Measurements from ENCODE around the gene RNF111.
"Not testable (repeated sequence)": the region's sequence is repeated elsewhere in the genome, so short reads cannot be mapped to it uniquely, and the experiment has no call there.

Gene RNF111

DNA sequence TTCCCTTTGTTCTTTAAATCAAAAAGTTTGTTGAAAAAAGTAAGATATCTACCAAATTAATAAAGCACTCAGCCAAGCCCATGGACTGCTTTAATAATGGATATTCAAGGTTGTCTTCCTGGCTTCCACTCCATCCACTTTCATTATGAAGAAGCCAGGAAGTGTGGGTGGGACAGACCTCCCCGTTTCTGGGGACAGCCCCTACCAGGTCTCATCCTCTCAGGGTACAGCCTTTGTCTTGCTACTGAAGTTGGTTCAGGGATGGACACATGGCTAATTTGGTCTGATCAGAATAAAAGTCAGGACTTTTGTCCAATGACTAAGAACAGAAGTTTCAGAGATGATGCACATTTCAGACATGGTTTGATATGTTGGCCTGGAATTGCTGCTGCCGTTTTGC, 150.1 kb downstream of the RNF111 start:
- H3K4me3 ChIP-seq (ENCODE audit: low read length) = no peak overlapping the region
- DNase-seq (ENCODE audit: low read depth) = no peak
- TF ChIP-seq, protein P1, sequence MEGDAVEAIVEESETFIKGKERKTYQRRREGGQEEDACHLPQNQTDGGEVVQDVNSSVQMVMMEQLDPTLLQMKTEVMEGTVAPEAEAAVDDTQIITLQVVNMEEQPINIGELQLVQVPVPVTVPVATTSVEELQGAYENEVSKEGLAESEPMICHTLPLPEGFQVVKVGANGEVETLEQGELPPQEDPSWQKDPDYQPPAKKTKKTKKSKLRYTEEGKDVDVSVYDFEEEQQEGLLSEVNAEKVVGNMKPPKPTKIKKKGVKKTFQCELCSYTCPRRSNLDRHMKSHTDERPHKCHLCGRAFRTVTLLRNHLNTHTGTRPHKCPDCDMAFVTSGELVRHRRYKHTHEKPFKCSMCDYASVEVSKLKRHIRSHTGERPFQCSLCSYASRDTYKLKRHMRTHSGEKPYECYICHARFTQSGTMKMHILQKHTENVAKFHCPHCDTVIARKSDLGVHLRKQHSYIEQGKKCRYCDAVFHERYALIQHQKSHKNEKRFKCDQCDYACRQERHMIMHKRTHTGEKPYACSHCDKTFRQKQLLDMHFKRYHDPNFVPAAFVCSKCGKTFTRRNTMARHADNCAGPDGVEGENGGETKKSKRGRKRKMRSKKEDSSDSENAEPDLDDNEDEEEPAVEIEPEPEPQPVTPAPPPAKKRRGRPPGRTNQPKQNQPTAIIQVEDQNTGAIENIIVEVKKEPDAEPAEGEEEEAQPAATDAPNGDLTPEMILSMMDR (conservative IDR thresholded peaks at IDR 0.05; ENCODE audit: low read length) = no peak

DNA sequence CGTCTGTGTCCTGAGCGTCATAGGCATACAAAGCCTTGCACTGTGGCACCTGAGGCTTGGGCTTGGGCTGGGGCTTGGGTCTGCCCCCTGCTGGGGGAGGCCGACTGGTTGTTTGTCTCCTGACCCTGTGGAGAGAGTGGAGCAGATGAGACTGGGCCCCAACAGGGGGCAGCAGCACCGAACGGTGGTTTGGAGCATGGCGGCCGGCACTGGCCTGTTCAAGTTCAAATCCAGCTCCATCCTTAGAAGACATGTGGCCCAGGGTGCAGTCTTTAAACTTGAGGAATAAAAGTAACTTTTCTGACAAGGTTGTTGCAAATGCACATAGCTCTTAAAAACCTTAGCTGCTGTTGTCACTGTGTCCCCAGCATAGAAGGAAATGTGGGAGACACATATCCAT, 150.8 kb downstream of the RNF111 start:
- TF ChIP-seq, protein P1 (conservative IDR thresholded peaks at IDR 0.05; ENCODE audit: low read length) = peak; percentile 44
- no peak overlapping the region for H3K4me3 ChIP-seq (ENCODE audit: low read length)
- DNase-seq (ENCODE audit: low read depth) = peak; percentile 24

DNA sequence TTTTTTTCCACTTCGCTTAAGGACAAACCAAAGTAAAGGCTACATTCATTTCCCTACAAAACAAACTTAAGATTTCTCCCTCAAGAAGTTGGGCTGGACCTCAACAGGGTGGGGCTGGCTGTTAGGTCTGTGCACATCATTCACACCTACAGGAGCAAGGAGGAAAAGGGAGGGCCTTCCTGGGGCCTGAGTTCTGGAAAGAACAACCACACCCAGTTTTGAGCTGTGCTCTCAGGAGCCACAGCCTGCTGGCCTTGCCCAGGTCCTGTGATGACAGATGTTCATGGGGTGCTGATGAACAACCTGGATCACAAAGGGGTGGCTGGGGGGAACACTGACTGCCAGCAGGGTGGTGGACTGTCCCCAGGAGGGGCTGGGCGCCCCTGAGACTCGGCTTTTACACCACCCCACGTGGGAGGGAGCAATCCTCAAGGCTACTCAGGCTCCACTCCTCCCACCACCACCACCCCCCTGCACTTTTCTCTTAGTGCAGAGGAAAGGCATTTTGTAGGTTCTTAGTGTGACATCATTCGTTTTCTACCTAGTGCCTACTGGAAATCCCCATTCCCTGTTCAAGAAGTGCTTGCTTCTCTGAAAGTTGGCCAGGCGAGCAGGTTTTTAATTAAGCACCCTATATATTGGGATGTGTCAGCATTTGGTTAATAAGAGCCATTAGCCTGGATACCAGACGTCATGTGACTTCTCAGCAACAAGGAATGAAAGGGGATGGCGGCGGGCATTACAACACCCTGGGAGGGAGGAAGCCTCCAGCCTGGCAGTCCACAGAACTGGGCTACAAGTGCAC, 153.2 kb downstream of the RNF111 start:
- DNase-seq (ENCODE audit: low read depth) = no peak
- no peak overlapping the region for H3K4me3 ChIP-seq (ENCODE audit: low read length)
- TF ChIP-seq, protein P1 (conservative IDR thresholded peaks at IDR 0.05; ENCODE audit: low read length) = no peak

DNA sequence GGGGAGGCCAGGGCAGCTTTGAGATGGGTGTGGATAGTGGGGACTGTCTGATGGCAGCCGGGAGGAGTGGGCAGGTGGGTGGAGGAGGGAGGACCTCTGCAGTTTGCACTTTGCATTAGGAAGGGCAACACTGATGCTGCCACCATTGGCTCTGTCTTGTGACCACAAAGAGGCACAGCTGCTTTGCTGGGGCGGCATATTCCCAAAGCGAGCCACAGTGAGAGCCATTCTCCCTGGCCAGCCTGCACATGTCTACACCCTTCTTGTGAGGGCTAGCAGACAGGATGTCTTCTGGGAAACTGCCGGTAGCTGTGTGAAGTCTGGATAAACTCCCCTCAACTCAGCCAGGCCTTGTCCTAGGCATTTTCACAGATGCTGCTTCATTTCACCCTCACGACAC, 155.8 kb downstream of the RNF111 start:
- no peak for DNase-seq (ENCODE audit: low read depth)
- TF ChIP-seq, protein P1 (conservative IDR thresholded peaks at IDR 0.05; ENCODE audit: low read length) = no peak
- H3K4me3 ChIP-seq (ENCODE audit: low read length) = no peak overlapping the region

DNA sequence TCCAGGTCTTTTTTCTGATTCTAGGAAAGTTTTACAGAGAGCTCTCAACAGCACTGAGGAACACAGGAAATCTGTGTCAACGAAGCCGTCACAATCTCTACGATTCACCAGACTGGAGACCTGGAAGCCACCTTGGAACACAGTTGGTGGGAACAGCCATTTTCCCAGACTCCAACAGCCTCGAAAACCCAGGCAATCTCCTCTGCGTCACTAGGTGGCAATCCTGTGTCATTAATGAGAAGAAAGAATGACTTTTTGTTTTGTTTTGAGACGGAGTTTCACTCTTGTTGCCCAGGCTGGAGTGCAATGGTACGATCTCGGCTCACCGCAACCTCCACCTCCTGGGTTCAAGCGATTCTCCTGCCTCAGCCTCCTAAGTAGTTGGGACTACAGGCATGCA, 157.1 kb downstream of the RNF111 start:
- not testable (repeated sequence) for H3K4me3 ChIP-seq (ENCODE audit: low read length); DNase-seq (ENCODE audit: low read depth)
- TF ChIP-seq, protein P1 (conservative IDR thresholded peaks at IDR 0.05; ENCODE audit: low read length) = peak; percentile 57
